ENCODE measurements around the gene APBA2.

APBA2 gene

DNA sequence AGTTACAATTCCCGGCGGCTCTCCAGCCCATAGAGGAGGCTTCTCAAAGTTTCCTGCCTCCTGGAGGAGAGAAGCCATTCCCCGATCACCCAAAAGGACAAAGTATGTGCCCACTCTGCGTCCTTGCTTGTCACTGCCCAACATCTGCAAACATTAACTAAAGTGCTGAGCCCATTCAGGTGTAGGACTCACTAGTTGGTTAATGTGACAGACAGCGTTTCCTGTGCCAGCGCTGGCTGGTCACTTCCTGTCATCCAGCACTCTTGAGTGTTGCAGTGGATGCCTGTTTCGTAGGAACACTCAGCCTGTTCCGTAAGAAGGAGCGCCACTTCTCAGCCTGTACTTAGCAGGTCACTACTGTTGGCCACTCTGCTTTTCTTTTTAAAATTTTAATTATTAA is 100.3 kb downstream of the APBA2 start:
- DNase-seq (ENCODE audit: extremely low read depth, low read depth): no peak
- TF ChIP-seq, protein P1, sequence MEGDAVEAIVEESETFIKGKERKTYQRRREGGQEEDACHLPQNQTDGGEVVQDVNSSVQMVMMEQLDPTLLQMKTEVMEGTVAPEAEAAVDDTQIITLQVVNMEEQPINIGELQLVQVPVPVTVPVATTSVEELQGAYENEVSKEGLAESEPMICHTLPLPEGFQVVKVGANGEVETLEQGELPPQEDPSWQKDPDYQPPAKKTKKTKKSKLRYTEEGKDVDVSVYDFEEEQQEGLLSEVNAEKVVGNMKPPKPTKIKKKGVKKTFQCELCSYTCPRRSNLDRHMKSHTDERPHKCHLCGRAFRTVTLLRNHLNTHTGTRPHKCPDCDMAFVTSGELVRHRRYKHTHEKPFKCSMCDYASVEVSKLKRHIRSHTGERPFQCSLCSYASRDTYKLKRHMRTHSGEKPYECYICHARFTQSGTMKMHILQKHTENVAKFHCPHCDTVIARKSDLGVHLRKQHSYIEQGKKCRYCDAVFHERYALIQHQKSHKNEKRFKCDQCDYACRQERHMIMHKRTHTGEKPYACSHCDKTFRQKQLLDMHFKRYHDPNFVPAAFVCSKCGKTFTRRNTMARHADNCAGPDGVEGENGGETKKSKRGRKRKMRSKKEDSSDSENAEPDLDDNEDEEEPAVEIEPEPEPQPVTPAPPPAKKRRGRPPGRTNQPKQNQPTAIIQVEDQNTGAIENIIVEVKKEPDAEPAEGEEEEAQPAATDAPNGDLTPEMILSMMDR (IDR thresholded peaks at IDR 0.05; ENCODE audit: low read depth, low read length): no peak

DNA sequence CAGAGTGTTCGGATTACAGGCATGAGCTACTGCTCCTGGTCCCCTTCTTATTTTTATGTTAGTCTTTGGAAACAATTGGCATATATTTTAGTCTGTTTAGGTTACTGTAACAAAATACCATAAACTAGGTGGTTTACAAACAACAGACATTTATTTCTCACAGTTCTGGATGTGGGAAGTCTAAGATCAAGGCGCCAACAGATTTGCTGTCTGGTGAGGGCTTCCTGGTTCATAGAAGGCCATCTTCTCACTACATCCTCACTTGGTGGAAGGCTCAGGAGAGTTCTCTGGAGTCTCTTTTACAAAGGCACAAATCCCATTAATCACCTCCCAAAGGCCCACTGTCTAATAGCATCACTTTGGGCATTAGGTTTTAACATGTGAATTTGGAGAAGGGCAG is 101.0 kb downstream of the APBA2 start:
- DNase-seq (ENCODE audit: extremely low read depth, low read depth): no peak
- TF ChIP-seq, protein P1 (IDR thresholded peaks at IDR 0.05; ENCODE audit: low read depth, low read length): no peak

DNA sequence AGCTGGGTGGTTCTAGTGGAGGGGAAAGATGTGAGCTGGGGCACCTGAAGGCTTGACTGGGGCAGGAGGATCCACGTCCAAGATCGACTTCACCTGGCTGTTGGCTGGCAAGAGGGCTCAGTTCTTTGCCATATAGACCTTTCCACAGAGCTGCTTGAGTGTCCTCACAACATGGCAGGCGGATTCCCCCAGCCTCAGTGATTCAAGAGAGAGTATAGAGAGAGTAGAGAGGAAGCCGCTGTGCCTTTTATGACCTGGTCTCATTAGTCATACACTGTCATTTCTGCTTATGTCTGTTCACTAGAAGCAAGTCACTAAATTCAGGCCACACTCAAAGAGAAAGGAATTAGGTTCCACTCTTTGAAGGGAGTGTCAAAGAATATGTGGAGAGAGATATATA is 101.6 kb downstream of the APBA2 start:
- DNase-seq (ENCODE audit: extremely low read depth, low read depth): no peak
- TF ChIP-seq, protein P1 (IDR thresholded peaks at IDR 0.05; ENCODE audit: low read depth, low read length): no peak

DNA sequence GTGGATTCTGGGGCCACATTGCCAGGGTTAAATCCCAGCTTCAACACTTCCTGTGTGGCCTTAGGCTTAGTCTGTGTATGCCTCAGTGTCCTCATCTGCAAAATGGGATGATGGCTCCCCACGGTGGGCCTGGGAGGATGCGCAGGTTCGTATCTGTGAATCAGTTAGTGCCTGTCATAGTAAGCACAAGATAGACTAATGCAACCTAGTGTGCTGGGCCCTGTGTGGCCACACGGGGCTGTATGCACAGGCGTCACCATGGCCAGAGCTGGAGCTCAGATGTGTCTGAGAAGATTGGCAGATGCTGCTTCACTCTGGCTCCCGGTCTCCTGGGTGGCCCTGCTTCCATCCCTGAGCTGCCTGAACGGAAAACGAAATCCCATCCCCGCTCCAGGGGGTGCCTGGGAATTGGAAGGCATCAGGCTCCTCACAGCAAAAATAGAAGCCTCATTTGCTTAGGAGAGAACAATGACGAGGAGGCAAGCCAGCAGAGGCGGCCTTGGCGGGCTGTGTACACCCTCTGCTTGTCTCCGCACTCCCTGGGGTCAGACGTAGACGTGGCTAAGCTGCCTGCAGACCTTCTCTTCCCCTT is 103.6 kb downstream of the APBA2 start:
- TF ChIP-seq, protein P1 (IDR thresholded peaks at IDR 0.05; ENCODE audit: low read depth, low read length): no peak; the same call in 1 of the 2 replicates
- no peak for DNase-seq (ENCODE audit: extremely low read depth, low read depth)

DNA sequence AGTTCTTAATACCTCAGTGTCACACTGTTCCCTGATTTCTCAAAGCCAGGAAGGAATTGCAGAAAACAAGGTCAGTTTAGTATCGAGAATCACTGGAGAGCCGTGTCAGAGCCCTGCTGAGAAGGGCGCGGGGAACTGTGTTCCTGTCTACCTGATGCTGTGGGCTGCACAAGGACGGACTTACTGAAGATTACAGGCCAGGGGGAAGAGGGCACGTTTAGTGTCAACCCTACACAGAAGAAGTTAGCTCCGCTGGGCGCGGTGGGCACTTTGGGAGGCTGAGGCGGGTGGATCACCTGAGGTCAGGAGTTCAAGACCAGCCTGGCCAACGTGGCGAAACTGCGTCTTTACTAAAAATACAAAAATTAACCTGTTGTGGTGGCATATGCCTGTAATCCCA is 104.1 kb downstream of the APBA2 start:
- TF ChIP-seq, protein P1 (IDR thresholded peaks at IDR 0.05; ENCODE audit: low read depth, low read length): no peak
- DNase-seq (ENCODE audit: extremely low read depth, low read depth): no peak

DNA sequence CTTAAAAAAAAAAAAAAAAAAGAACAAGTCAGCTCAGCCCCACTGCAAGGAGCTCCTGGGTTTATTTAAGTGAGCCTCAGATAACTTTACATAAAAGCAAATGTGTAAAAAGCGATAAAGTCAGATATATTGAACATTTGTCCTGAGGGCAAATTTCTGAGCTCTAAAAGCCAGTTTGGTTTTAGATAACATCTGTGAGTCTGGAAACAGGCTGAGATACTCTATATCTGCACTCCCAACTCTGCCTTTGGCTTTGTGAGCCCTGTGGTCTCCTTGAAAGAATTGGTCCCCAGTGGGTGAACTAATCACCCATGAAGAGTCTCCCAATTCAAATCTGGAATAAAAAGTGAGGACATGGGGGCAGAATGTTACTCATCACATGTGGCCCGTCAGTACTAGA is 104.6 kb downstream of the APBA2 start:
- no peak for DNase-seq (ENCODE audit: extremely low read depth, low read depth)
- TF ChIP-seq, protein P1 (IDR thresholded peaks at IDR 0.05; ENCODE audit: low read depth, low read length): no peak

DNA sequence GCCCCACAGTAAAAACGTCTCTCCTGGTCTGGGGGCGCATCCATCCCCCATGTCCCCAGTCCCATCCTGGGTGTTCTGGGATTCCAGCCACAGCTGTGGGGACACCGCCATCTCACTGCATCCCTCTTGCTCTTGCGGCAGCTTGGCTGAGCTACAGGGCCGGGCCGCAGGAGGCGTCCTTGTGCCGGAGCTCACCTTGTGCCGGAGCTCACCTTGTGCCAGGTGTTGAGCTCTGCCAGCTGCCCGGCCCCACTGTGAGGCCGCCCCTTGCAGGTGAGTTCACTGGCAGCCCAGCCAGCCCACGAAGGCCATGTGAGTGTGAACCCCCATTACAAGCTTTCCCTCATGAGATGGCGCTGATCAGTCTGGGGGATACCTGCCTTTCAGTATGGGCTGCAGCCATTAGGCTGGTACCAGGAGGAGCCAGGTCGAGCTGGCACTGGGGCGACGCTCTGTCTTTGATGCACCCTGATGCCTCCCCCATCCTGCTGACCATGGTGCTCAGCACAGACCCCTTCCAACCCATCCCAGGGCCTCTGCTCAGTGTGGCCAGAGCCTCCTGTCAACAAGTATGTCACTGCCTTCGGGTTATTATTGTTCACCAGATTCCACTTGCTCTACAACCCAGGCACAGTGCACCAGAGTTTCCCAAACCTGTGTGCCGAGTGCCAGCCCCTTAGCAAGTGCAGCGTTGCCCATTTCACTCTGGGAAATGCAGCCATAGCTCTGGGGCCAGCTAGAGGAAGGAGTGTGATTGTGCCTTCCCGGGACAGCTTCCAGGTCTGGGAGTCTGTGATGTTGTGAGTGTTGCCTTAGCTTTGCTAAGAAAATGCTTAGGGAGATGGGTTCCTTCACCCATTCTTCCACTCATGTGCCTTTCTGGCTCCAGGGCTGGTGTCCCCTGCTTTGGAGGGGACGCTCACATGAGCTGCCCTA is 105.7 kb downstream of the APBA2 start:
- DNase-seq (ENCODE audit: extremely low read depth, low read depth): no peak
- TF ChIP-seq, protein P1 (IDR thresholded peaks at IDR 0.05; ENCODE audit: low read depth, low read length): no peak

Measured in AG09319 (cell line).